Jurkat, Clone E6-1 (cell line): ENCODE data around the gene CD180.

ENCODE experiments used
- DNase-seq: peaks from one replicate; pipeline ENCODE4 v3.0.0-alpha.2; 2011; ENCODE audit warnings: low read depth, low spot score
- H3K4me3 ChIP-seq: 2 replicates; pipeline ENCODE4 v1.5.1; 2011; ENCODE audit warnings: mild to moderate bottlenecking, low read length, control low read depth, moderate library complexity

Gene CD180

GRCh38 chr5:67214707-67215447 is 18.3 kb upstream of the CD180 start:
- DNase-seq = no peak
- no peak overlapping the region for H3K4me3 ChIP-seq

GRCh38 chr5:67214036-67214435 is 17.4 kb upstream of the CD180 start:
- no peak for DNase-seq
- no peak overlapping the region for H3K4me3 ChIP-seq

GRCh38 chr5:67211926-67212325 is 15.3 kb upstream of the CD180 start:
- H3K4me3 ChIP-seq = no peak overlapping the region
- no peak for DNase-seq

- peak; percentile 68 for DNase-seq
- no peak overlapping the region for H3K4me3 ChIP-seq
Observed at GRCh38 chr5:67209141-67209771, 12.7 kb upstream of the CD180 start.

GRCh38 chr5:67208403-67208802 is 11.8 kb upstream of the CD180 start:
- DNase-seq = no peak
- H3K4me3 ChIP-seq = no peak overlapping the region

GRCh38 chr5:67206929-67207328 is 10.3 kb upstream of the CD180 start:
- DNase-seq = peak; percentile 92

GRCh38 chr5:67206461-67206860 is 9.9 kb upstream of the CD180 start:
- no peak overlapping the region for H3K4me3 ChIP-seq

More at GRCh38 chr5:67206929-67207328, 10.3 kb upstream of the CD180 start:
- H3K4me3 ChIP-seq = no peak overlapping the region

GRCh38 chr5:67205981-67206380 is 9.4 kb upstream of the CD180 start:
- no peak overlapping the region for H3K4me3 ChIP-seq
- DNase-seq = no peak

More at GRCh38 chr5:67206461-67206860, 9.9 kb upstream of the CD180 start:
- no peak for DNase-seq

GRCh38 chr5:67204821-67205220 is 8.2 kb upstream of the CD180 start:
- no peak for DNase-seq
- no peak overlapping the region for H3K4me3 ChIP-seq

- H3K4me3 ChIP-seq = no peak overlapping the region
- no peak for DNase-seq
Observed at GRCh38 chr5:67203701-67204074, 7.1 kb upstream of the CD180 start.

- no peak for DNase-seq
- no peak overlapping the region for H3K4me3 ChIP-seq
Observed at GRCh38 chr5:67202828-67203227, 6.2 kb upstream of the CD180 start.

GRCh38 chr5:67201897-67202549 is 5.4 kb upstream of the CD180 start:
- no peak for DNase-seq
- no peak overlapping the region for H3K4me3 ChIP-seq

- H3K4me3 ChIP-seq = no peak overlapping the region
- no peak for DNase-seq
Observed at GRCh38 chr5:67200809-67201562, 4.4 kb upstream of the CD180 start.

- no peak overlapping the region for H3K4me3 ChIP-seq
- DNase-seq = no peak
Observed at GRCh38 chr5:67199859-67200258, 3.3 kb upstream of the CD180 start.

GRCh38 chr5:67198917-67199316 is 2.3 kb upstream of the CD180 start:
- no peak for DNase-seq
- no peak overlapping the region for H3K4me3 ChIP-seq

- DNase-seq = no peak
- no peak overlapping the region for H3K4me3 ChIP-seq
Observed at GRCh38 chr5:67197536-67197935, 937 bp upstream of the CD180 start.

- H3K4me3 ChIP-seq = no peak overlapping the region
- DNase-seq = no peak
Observed at GRCh38 chr5:67195406-67196275, 958 bp downstream of the CD180 start.

- DNase-seq = no peak
- no peak overlapping the region for H3K4me3 ChIP-seq
Observed at GRCh38 chr5:67194166-67194565, 2.4 kb downstream of the CD180 start.

GRCh38 chr5:67193439-67193807 is 3.2 kb downstream of the CD180 start:
- H3K4me3 ChIP-seq = no peak overlapping the region
- DNase-seq = no peak
